Measurements from ENCODE around the gene ANAPC16. TPM values are rescaled to one million over a fixed set of nuclear protein-coding genes. Genes with fewer than 3 reads are reported as not detected.
"Not testable (repeated sequence)": the region's sequence is repeated elsewhere in the genome, so short reads cannot be mapped to it uniquely, and the experiment has no call there.

Gene ANAPC16
- total RNA-seq, 1 donor from 2014 or later = 28.1 TPM

- DNase-seq (ENCODE audit: extremely low read depth, low read depth, low spot score) = no peak
These were observed 46.1 kb downstream of the ANAPC16 start for GRCh38 chr10:72261784-72262404.

GRCh38 chr10:72263613-72264241, 47.9 kb downstream of the ANAPC16 start:
- no peak for DNase-seq (ENCODE audit: extremely low read depth, low read depth, low spot score)

GRCh38 chr10:72264536-72264935, 48.7 kb downstream of the ANAPC16 start:
- DNase-seq (ENCODE audit: extremely low read depth, low read depth, low spot score) = no peak

- DNase-seq (ENCODE audit: extremely low read depth, low read depth, low spot score) = no peak
These were observed 49.7 kb downstream of the ANAPC16 start for GRCh38 chr10:72265508-72265907.

GRCh38 chr10:72265990-72266865, 50.4 kb downstream of the ANAPC16 start:
- DNase-seq (ENCODE audit: extremely low read depth, low read depth, low spot score) = no peak

- no peak for DNase-seq (ENCODE audit: extremely low read depth, low read depth, low spot score)
These were observed 51.6 kb downstream of the ANAPC16 start for GRCh38 chr10:72267381-72267780.

GRCh38 chr10:72267819-72268399, 52.1 kb downstream of the ANAPC16 start:
- no peak for DNase-seq (ENCODE audit: extremely low read depth, low read depth, low spot score)

GRCh38 chr10:72268475-72269200, 52.8 kb downstream of the ANAPC16 start:
- not testable (repeated sequence) for DNase-seq (ENCODE audit: extremely low read depth, low read depth, low spot score)

- no peak for DNase-seq (ENCODE audit: extremely low read depth, low read depth, low spot score)
These were observed 54.9 kb downstream of the ANAPC16 start for GRCh38 chr10:72270607-72271281.

GRCh38 chr10:72272689-72273409, 57.0 kb downstream of the ANAPC16 start:
- no peak for DNase-seq (ENCODE audit: extremely low read depth, low read depth, low spot score)

GRCh38 chr10:72273410-72274212, 57.8 kb downstream of the ANAPC16 start, which contains the start of gene DDIT4:
Gene DDIT4 (plus strand): TSS chr10:72273924. CDS start chr10:72274217, 293 bp downstream.
- peak; percentile 77 for DNase-seq (ENCODE audit: extremely low read depth, low read depth, low spot score)

- DNase-seq (ENCODE audit: extremely low read depth, low read depth, low spot score) = no peak
These were observed 58.5 kb downstream of the ANAPC16 start for GRCh38 chr10:72274213-72274729.

- DNase-seq (ENCODE audit: extremely low read depth, low read depth, low spot score) = no peak
These were observed 59.0 kb downstream of the ANAPC16 start for GRCh38 chr10:72274730-72275350.

GRCh38 chr10:72275351-72276012, 59.7 kb downstream of the ANAPC16 start:
- DNase-seq (ENCODE audit: extremely low read depth, low read depth, low spot score) = no peak

GRCh38 chr10:72276013-72276387, 60.2 kb downstream of the ANAPC16 start:
- no peak for DNase-seq (ENCODE audit: extremely low read depth, low read depth, low spot score)

GRCh38 chr10:72276421-72277339, 60.9 kb downstream of the ANAPC16 start:
- DNase-seq (ENCODE audit: extremely low read depth, low read depth, low spot score) = no peak
